IMR-90 (cell line): Measurements from ENCODE around the gene IFT81. TPM values are rescaled to one million over a fixed set of nuclear protein-coding genes. Genes with fewer than 3 reads are reported as not detected.

Experiments used
- ATAC-seq: fragments of 200-7000 bp; cut with Tn5 transposase; 2 replicates; pipeline ENCODE4 v1.9.1; 2020; ENCODE audit warnings: low read depth, mild to moderate bottlenecking, moderate library complexity
- BruUV-seq: library from RNA; stranded (reverse); fragments of 400-500 nt; replicated peaks from 2 replicates; lab custom pipeline; 2021; lab: Mats Ljungman, UMichigan
- CTCF ChIA-PET: fragments of 300-600 bp; formaldehyde crosslinking; extraction: SDS; loops from one replicate; lab custom pipeline; 2021; ENCODE audit warnings: antibody characterized with exemption; lab: Yijun Ruan, JAX
- POLR2A ChIA-PET: fragments of 300-600 bp; sonication (Branson Sonifier 250); formaldehyde crosslinking; loops from one replicate; lab custom pipeline; 2022; ENCODE audit warnings: antibody characterized with exemption; ENCODE audit not compliant: unreplicated experiment; lab: Charles Lee
- DNase-seq: peaks from one replicate; pipeline ENCODE4 v3.0.0; 2013
- H2AFZ ChIP-seq: replicated peaks from 2 replicates; pipeline ENCODE3; 2013; ENCODE audit warnings: low read length, mild to moderate bottlenecking; ENCODE audit not compliant: poor library complexity
- H2AK5ac ChIP-seq: 2 replicates; pipeline ENCODE4 v1.6.1; 2013; ENCODE audit warnings: low read depth, low read length, inconsistent platforms
- H2AK9ac ChIP-seq: replicated peaks from 2 replicates; pipeline ENCODE3; 2013; ENCODE audit warnings: mild to moderate bottlenecking, low read depth, low read length, moderate library complexity; ENCODE audit not compliant: poor library complexity
- H2BK120ac ChIP-seq: 2 replicates; pipeline ENCODE4 v1.6.1; 2013; ENCODE audit warnings: low read depth, low read length, inconsistent platforms
- H2BK15ac ChIP-seq: 3 replicates; pipeline ENCODE4 v1.6.1; 2013; ENCODE audit warnings: low read depth, low read length, inconsistent platforms
- H2BK20ac ChIP-seq: 2 replicates; pipeline ENCODE4 v1.6.1; 2013; ENCODE audit warnings: low read depth, mild to moderate bottlenecking, inconsistent platforms, low read length, moderate library complexity
- H2BK5ac ChIP-seq: 2 replicates; pipeline ENCODE4 v1.6.1; 2013; ENCODE audit warnings: mild to moderate bottlenecking, low read depth, low read length, inconsistent platforms; ENCODE audit not compliant: poor library complexity, severe bottlenecking
- H3K14ac ChIP-seq: replicated peaks from 2 replicates; pipeline ENCODE4 v1.6.1; 2013; ENCODE audit warnings: low read depth, low read length, inconsistent platforms
- H3K18ac ChIP-seq: 2 replicates; pipeline ENCODE4 v1.6.1; 2013; ENCODE audit warnings: low read depth, low read length, control low read depth
- H3K23ac ChIP-seq: 2 replicates; pipeline ENCODE4 v1.6.1; 2013; ENCODE audit warnings: low read depth, low read length, inconsistent platforms
- H3K27ac ChIP-seq: 2 replicates; pipeline ENCODE4 v1.5.1; 2013; ENCODE audit warnings: mild to moderate bottlenecking, control low read depth, low read length; ENCODE audit not compliant: insufficient read depth
- H3K27me3 ChIP-seq: 2 replicates; pipeline ENCODE4 v1.6.1; 2013; ENCODE audit warnings: low read length; ENCODE audit not compliant: control insufficient read depth, insufficient read depth
- H3K36me3 ChIP-seq: 2 replicates; pipeline ENCODE4 v1.6.1; 2013; ENCODE audit warnings: low read length, mixed read lengths; ENCODE audit not compliant: control insufficient read depth, insufficient read depth
- H3K4ac ChIP-seq: 2 replicates; pipeline ENCODE4 v1.6.1; 2013; ENCODE audit warnings: low read depth, low read length, inconsistent platforms
- H3K4me1 ChIP-seq: 2 replicates; pipeline ENCODE4 v1.6.1; 2013; ENCODE audit warnings: low read length, mixed read lengths; ENCODE audit not compliant: control insufficient read depth, insufficient read depth
- H3K4me2 ChIP-seq: 2 replicates; pipeline ENCODE4 v1.6.1; 2013; ENCODE audit warnings: low read depth, mild to moderate bottlenecking, control low read depth, low read length, moderate library complexity
- H3K4me3 ChIP-seq: 2 replicates; pipeline ENCODE4 v1.5.1; 2013; ENCODE audit warnings: low read depth, mild to moderate bottlenecking, control low read depth, low read length, moderate library complexity; ENCODE audit not compliant: insufficient read depth
- H3K56ac ChIP-seq: 2 replicates; pipeline ENCODE4 v1.6.1; 2013; ENCODE audit warnings: low read length, inconsistent platforms; ENCODE audit not compliant: insufficient read depth; ENCODE audit errors: extremely low read depth
- H3K79me1 ChIP-seq, 2 experiments: 2 replicates each; pipeline ENCODE4 v1.6.1; 2013; ENCODE audit warnings: low read length in 2 of 2, inconsistent platforms in 1 of 2, low read depth in 1 of 2
- H3K9ac ChIP-seq: 2 replicates; pipeline ENCODE4 v1.6.1; 2013; ENCODE audit warnings: low read depth, low read length, control low read depth
- H3K9me1 ChIP-seq: 2 replicates; pipeline ENCODE4 v1.6.1; 2013; ENCODE audit warnings: low read length, inconsistent platforms; ENCODE audit not compliant: insufficient read depth
- H3K9me3 ChIP-seq: 2 replicates; pipeline ENCODE4 v1.6.1; 2013; ENCODE audit warnings: low read length; ENCODE audit not compliant: control insufficient read depth, insufficient read depth
- H4K20me1 ChIP-seq: 2 replicates; pipeline ENCODE4 v1.6.1; 2013; ENCODE audit warnings: low read length, inconsistent platforms; ENCODE audit not compliant: insufficient read depth
- H4K5ac ChIP-seq: 2 replicates; pipeline ENCODE4 v1.6.1; 2013; ENCODE audit warnings: mild to moderate bottlenecking, low read depth, low read length, control low read depth
- H4K8ac ChIP-seq, 2 experiments: 2 replicates each; pipeline ENCODE4 v1.6.1; 2013; ENCODE audit warnings: low read depth in 2 of 2, low read length in 2 of 2, control low read depth in 1 of 2, inconsistent platforms in 1 of 2
- H4K91ac ChIP-seq: 2 replicates; pipeline ENCODE4 v1.6.1; 2013; ENCODE audit warnings: low read depth, low read length, inconsistent platforms; ENCODE audit not compliant: insufficient read depth
- BHLHE40 ChIP-seq: fragments of 150-350 bp; IDR thresholded peaks from 2 replicates; pipeline ENCODE4 v1.6.1; 2016; ENCODE audit warnings: mild to moderate bottlenecking, low read depth, low read length
- CEBPB ChIP-seq: IDR thresholded peaks from 2 replicates; pipeline ENCODE4 v1.6.1; 2012; ENCODE audit warnings: low read depth, low read length, improper control_type of control experiment
- CHD1 ChIP-seq: IDR thresholded peaks from 2 replicates; pipeline ENCODE4 v1.6.1; 2012; ENCODE audit warnings: low read depth, low read length, improper control_type of control experiment
- CTCF ChIP-seq: conservative IDR thresholded peaks from 2 replicates; pipeline ENCODE4 v1.5.1; 2012; ENCODE audit warnings: mild to moderate bottlenecking, low read depth, low read length, improper control_type of control experiment
- ELK1 ChIP-seq: fragments of 150-350 bp; IDR thresholded peaks from 2 replicates; pipeline ENCODE4 v1.6.1; 2016; ENCODE audit warnings: low read depth, mild to moderate bottlenecking, low read length, moderate library complexity, borderline replicate concordance
- FOS ChIP-seq: fragments of 150-350 bp; IDR thresholded peaks from 2 replicates; pipeline ENCODE4 v1.6.1; 2016; ENCODE audit warnings: low read depth, low read length
- MAFK ChIP-seq: IDR thresholded peaks from 2 replicates; pipeline ENCODE4 v1.6.1; 2012; ENCODE audit warnings: low read depth, low read length, improper control_type of control experiment
- MAZ ChIP-seq: IDR thresholded peaks from 2 replicates; pipeline ENCODE4 v1.6.1; 2012; ENCODE audit warnings: low read depth, mild to moderate bottlenecking, low read length, improper control_type of control experiment, moderate library complexity, borderline replicate concordance
- MXI1 ChIP-seq: IDR thresholded peaks from 2 replicates; pipeline ENCODE4 v1.6.1; 2012; ENCODE audit warnings: low read depth, mild to moderate bottlenecking, low read length, moderate library complexity, borderline replicate concordance
- NFE2L2 ChIP-seq: fragments of 150-350 bp; IDR thresholded peaks from 2 replicates; pipeline ENCODE4 v1.6.1; 2016; ENCODE audit warnings: low read depth, mild to moderate bottlenecking, low read length
- POLR2A ChIP-seq: IDR thresholded peaks from 2 replicates; pipeline ENCODE4 v1.6.1; 2012; ENCODE audit warnings: mild to moderate bottlenecking, low read depth, low read length
- RAD21 ChIP-seq: IDR thresholded peaks from 2 replicates; pipeline ENCODE4 v1.6.1; 2012; ENCODE audit warnings: low read length, improper control_type of control experiment
- RCOR1 ChIP-seq: IDR thresholded peaks from 2 replicates; pipeline ENCODE4 v1.6.1; 2012; ENCODE audit warnings: mild to moderate bottlenecking, low read length, improper control_type of control experiment; ENCODE audit not compliant: insufficient replicate concordance
- RFX5 ChIP-seq: IDR thresholded peaks from 2 replicates; pipeline ENCODE4 v1.8.0; 2012; ENCODE audit warnings: low read depth, mild to moderate bottlenecking, low read length, moderate library complexity
- SMC3 ChIP-seq: fragments of 150-350 bp; IDR thresholded peaks from 2 replicates; pipeline ENCODE4 v1.6.1; 2016; ENCODE audit warnings: low read depth, mild to moderate bottlenecking, antibody characterized with exemption, low read length, moderate library complexity
- USF2 ChIP-seq: fragments of 150-350 bp; IDR thresholded peaks from 2 replicates; pipeline ENCODE4 v1.6.1; 2017; ENCODE audit warnings: mild to moderate bottlenecking, antibody characterized with exemption, low read length, low read depth
- WGBS, 2 experiments: methylation state at CpG; one replicate each; pipeline versions ENCODE4 v1.1.5 to v1.1.7; 2013; ENCODE audit warnings: missing lambda C conversion rate in 2 of 2; ENCODE audit not compliant: insufficient read length in 1 of 2; ENCODE audit errors: extremely low coverage in 2 of 2; 5-methylcytosine and 5-hydroxymethylcytosine counted together
- dilution Hi-C: fragments of 300-500 bp; cut with HindIII; formaldehyde crosslinking; loops from one replicate; pipeline ENCODE4 v1.14.3; 2018; ENCODE audit warnings: low sequenced_read_pairs; ENCODE audit not compliant: unreplicated experiment
- in situ Hi-C: fragments of 300-500 bp; cut with MboI; formaldehyde crosslinking; loops from 3 replicates; pipeline ENCODE4 v1.14.3; 2019; ENCODE audit warnings: low sequenced_read_pairs, inconsistent platforms, mixed read lengths
- intact Hi-C: fragments of 100-400 bp; cut with micrococcal nuclease; formaldehyde crosslinking; loops from 2 replicates; pipeline ENCODE4 v1.10.0; 2022
- polyA plus RNA-seq, 3 experiments: library from polyadenylated mRNA; depleted of rRNA; stranded (reverse); fragments of >200 nt; gene quantifications; 2 replicates each; pipeline ENCODE4 v1.2.3, GENCODE V29; 2012; ENCODE audit warnings: low replicate concordance in 1 of 3
- total RNA-seq: library from RNA; depleted of rRNA; stranded (reverse); fragments of >200 nt; gene quantifications from 2 replicates; pipeline ENCODE4 v1.2.3, GENCODE V29; 2012

The IFT81 gene
- total and polyA plus RNA-seq, 2 of the 4 experiments (the other 2 are of a cell fraction) = 6.1 to 8.1 TPM

GRCh38 chr12:110197003-110197402 is 72.8 kb downstream of the IFT81 start:
- no peak for TF ChIP-seq MXI1
- TF ChIP-seq POLR2A = no peak
- TF ChIP-seq NFE2L2 = no peak
- no peak for TF ChIP-seq USF2
- TF ChIP-seq ELK1 = no peak
- TF ChIP-seq FOS = no peak
- no peak for TF ChIP-seq CHD1
- no peak for TF ChIP-seq CEBPB
- no peak for TF ChIP-seq BHLHE40
- TF ChIP-seq SMC3 = no peak
- no peak for TF ChIP-seq MAZ
- no peak for TF ChIP-seq MAFK
- no peak for TF ChIP-seq CTCF
- no peak for TF ChIP-seq RFX5
- TF ChIP-seq RCOR1 = no peak
- no peak for TF ChIP-seq RAD21
- POLR2A ChIA-PET = no interaction called here
- CTCF ChIA-PET = no interaction called here

More at GRCh38 chr12:110197003-110197402, 72.8 kb downstream of the IFT81 start:
- Histone ChIP-seq H3K23ac (no peak overlapping the region), H3K27ac (no peak overlapping the region), H2AK5ac (no peak overlapping the region), H3K36me3 (peaks cover 8% of the 10 kb centered on the region), H2BK20ac (no peak overlapping the region), H3K56ac (no peak overlapping the region), H3K9ac (no peak overlapping the region), H3K9me1 (peaks cover 14% of the 10 kb centered on the region), H4K5ac (no peak overlapping the region), H3K27me3 (no peaks in the 10 kb centered on the region), H2BK120ac (no peak overlapping the region), H4K20me1 (no peaks in the 10 kb centered on the region), H3K4me1 (peaks cover 7% of the 10 kb centered on the region), H3K4me2 (no peak overlapping the region), H2BK5ac (no peak overlapping the region), H2AFZ (no peak overlapping the region), H4K91ac (no peak overlapping the region), H3K4ac (no peak overlapping the region), H2BK15ac (no peak overlapping the region), H3K9me3 (no peaks in the 10 kb centered on the region), H4K8ac (no peak overlapping the region), H3K4me3 (no peak overlapping the region), H3K14ac (no peak overlapping the region), H3K79me1 (peaks cover 0 to 7% of the 10 kb centered on the region in 2 experiments; a peak in 1 of 4 replicates), H3K18ac (no peak overlapping the region), H2AK9ac (no peak overlapping the region)
- DNase-seq (no peak), ATAC-seq (no peak)
- in situ Hi-C loops (no loop called here), dilution Hi-C loops (no loop called here), intact Hi-C loops (no loop called here)
- BruUV-seq = no TSS peak
- WGBS, 2 experiments = 86% methylated on average over 1 of the region's 2 CpGs; no CpG with 5 or more reads in 1 of the 2 experiments
